ENCODE data around the gene CD300A.

CD300A gene

DNA sequence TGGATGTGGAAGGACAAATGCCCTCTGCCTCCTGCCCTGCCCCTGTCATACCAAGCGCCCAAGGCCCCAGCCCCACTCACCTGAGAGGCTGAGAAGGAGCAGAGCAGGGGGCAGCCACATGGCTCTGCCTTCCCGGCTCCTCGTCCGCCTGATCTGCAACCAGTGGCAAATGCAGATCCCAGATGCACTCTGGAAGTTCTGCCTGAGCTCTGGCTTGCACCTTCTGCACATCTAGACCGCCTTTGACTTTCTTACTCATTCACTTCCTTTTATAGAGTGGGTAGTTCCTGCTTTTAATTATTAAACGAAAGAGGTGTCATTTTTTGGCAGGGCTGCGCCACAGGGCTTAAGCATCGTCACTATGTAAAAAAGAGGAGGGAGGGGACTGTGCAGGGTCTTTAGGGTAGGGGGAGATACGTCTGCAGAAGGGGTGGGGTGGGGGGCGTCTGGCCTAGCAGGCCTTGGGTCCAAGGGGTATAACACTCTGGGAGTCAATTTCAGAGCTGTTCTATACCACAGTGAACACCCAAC is 64.9 kb downstream of the CD300A start, which contains the start of gene CD300LB:
CD300LB (minus strand) TSS at position 245 of the 531 bp plus-strand sequence; CDS start at position 120, 125 bp downstream.
- no peak within 1 kb of the TSS for H3K4me3 ChIP-seq (ENCODE audit: low read length)
- no peak for DNase-seq (ENCODE audit: low read depth)
- TF ChIP-seq, protein P1, sequence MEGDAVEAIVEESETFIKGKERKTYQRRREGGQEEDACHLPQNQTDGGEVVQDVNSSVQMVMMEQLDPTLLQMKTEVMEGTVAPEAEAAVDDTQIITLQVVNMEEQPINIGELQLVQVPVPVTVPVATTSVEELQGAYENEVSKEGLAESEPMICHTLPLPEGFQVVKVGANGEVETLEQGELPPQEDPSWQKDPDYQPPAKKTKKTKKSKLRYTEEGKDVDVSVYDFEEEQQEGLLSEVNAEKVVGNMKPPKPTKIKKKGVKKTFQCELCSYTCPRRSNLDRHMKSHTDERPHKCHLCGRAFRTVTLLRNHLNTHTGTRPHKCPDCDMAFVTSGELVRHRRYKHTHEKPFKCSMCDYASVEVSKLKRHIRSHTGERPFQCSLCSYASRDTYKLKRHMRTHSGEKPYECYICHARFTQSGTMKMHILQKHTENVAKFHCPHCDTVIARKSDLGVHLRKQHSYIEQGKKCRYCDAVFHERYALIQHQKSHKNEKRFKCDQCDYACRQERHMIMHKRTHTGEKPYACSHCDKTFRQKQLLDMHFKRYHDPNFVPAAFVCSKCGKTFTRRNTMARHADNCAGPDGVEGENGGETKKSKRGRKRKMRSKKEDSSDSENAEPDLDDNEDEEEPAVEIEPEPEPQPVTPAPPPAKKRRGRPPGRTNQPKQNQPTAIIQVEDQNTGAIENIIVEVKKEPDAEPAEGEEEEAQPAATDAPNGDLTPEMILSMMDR (conservative IDR thresholded peaks at IDR 0.05; ENCODE audit: low read depth, low read length): no peak

DNA sequence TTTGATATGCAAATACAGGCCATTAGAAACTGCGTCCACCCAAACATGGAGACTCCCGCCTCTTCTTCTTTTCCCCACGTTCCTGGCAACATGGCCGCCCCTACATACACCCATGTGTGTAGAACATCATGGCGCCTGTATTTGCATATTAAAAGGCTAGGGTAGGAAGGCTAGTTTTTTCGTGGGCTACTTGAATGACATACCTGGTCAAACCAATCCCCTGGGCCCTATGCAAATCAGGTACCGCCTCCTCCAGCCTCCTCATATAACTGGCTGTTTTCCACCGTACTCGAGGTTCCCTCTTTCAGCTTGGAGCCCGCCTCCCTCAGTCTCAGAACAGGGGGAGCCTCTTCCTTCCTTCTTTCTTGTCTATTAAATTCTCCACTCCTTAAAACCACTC is 65.7 kb downstream of the CD300A start:
- H3K4me3 ChIP-seq (ENCODE audit: low read length): no peak overlapping the region
- TF ChIP-seq, protein P1 (conservative IDR thresholded peaks at IDR 0.05; ENCODE audit: low read depth, low read length): no peak
- DNase-seq (ENCODE audit: low read depth): no peak

Measured in retinal pigment epithelial cell (primary cell).